ENCODE measurements around the gene TRIM27.

DNA sequence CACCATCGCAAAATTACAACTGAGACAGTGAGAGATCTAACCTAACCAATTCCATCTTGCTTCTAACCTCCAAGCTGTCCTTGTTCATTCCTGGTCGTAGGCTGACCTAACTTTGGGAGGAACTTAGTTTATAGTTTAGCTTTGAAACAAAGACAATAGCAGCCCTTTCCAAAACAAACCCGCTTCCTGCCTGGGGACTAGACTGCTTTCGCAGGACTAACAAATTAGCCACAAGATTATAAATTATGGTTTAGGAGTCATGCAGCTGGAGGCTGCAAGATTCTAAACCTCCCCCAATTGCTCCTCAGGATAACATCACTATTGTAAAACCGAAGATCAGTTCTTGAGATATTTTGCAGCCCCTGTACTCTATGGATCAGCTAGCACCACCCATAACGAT lies 63.2 kb downstream of the TRIM27 start:
- no peak for TF ChIP-seq TAF1 (IDR thresholded peaks at IDR 0.05; ENCODE audit: borderline replicate concordance, insufficient read depth, low read length)
- no peak for TF ChIP-seq POLR2AphosphoS5 (IDR thresholded peaks at IDR 0.05; ENCODE audit: low read depth, low read length)
